H1 (cell line): ENCODE results near the gene PPARGC1A. TPM values are rescaled to one million over a fixed set of nuclear protein-coding genes. Genes with fewer than 3 reads are reported as not detected.

ENCODE experiments used
- BRCA1 ChIP-seq: IDR thresholded peaks from 2 replicates; pipeline ENCODE4 v1.6.1; 2012; ENCODE audit warnings: low read depth, low read length, improper control_type of control experiment
- CHD7 ChIP-seq: fragments of 300-600 bp; sonication (generic); IDR thresholded peaks from 2 replicates; pipeline ENCODE4 v1.7.1; 2012; ENCODE audit warnings: low read length, moderate library complexity, mild to moderate bottlenecking, inconsistent platforms; ENCODE audit not compliant: insufficient replicate concordance
- CTBP2 ChIP-seq: IDR thresholded peaks from 2 replicates; pipeline ENCODE4 v1.7.0; 2011; ENCODE audit warnings: borderline replicate concordance, mild to moderate bottlenecking, moderate library complexity, mixed read lengths, low read length; ENCODE audit not compliant: insufficient read depth, insufficient read length
- NANOG ChIP-seq: IDR thresholded peaks from 2 replicates; pipeline ENCODE4 v1.6.1; 2011; ENCODE audit warnings: low read length, low read depth, mild to moderate bottlenecking, inconsistent platforms; ENCODE audit not compliant: insufficient read depth, poor library complexity, severe bottlenecking
- RBBP5 ChIP-seq: IDR thresholded peaks from 2 replicates; pipeline ENCODE4 v1.7.1; 2012; ENCODE audit warnings: low read depth, mild to moderate bottlenecking, inconsistent platforms, low read length, moderate library complexity, borderline replicate concordance
- USF2 ChIP-seq: IDR thresholded peaks from 2 replicates; pipeline ENCODE4 v1.6.1; 2011; ENCODE audit warnings: low read length, improper control_type of control experiment
- polyA plus RNA-seq, 7 experiments: library from polyadenylated mRNA; depleted of rRNA in 3 of 7; stranded (reverse) in 5 of 7; unstranded in 2 of 7; fragments of >200 nt in 5 of 7; fragments of 200-250 nt in 2 of 7; gene quantifications; 1 replicate in 5 of 7; 2 replicates in 1 of 7; 4 replicates in 1 of 7; pipeline versions ENCODE4 v1.2.1 to v1.2.3, GENCODE V29; 2011 to 2013; ENCODE audit warnings: missing spikeins in 2 of 7, mixed read lengths in 2 of 7
- total RNA-seq: library from RNA; stranded (reverse); fragmentation: NEBNext Ultra II Directional; extraction: Animal tissue kit (Norgen Biotek cat#: 25700); gene quantifications from 2 replicates; pipeline ENCODE4 v1.2.1, GENCODE V29; 2021

PPARGC1A gene
- total and polyA plus RNA-seq, 2 of the 8 experiments (the other 6 are each of a cell fraction or from before 2014, with no cell fraction given), result 0.54 to 1.4 TPM

DNA sequence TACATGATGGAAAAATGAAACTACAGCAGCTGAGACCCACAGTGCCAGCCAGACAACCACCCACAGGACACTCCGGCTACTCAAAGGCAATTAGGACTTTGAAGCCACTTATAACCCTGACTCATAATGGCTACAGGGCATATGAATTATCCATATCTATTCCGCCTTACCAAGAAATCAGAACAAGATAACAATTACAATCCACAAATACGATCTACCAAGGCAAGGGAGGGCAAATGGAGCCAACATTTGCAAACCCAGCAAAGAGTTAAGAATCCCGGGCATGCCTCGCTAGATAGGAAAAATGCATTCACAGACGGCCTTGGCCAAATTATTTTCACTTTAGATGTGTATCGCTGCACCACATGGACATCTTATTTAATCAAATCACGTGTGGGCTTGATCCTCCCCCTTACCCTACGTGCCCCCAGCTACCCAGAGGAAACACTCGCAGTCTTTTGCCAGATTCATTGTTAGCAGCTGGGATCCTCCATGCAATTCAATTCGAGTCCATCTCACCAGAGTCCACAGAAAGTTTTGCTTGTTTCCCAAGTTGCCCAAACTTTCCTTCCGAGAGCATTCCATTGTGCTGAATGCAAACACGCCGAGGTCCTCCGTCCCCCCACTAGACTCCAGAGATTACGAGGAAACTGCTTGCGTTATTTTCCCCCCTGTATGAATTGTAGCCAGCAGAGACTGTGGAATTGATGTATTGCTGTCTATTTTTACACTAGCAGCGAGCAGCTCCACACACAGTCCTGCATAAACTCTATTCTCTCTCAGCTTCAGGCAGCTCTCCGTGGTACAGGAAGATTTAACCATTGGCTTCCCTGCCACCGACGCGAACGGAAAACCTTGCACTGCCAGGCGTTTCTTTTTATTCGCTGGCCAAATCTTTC, 1.2 kb downstream of the PPARGC1A start (continued):
- TF ChIP-seq CHD7 (no peak), RBBP5 (no peak), BRCA1 (no peak), CTBP2 (no peak), NANOG (no peak), USF2 (no peak)
